RWPE2 (cell line): Measurements from ENCODE around the gene ULK3.

Experiments used
- ATAC-seq: fragments of 200-7000 bp; cut with Tn5 transposase; 3 replicates; pipeline ENCODE4 v1.9.1; 2021; ENCODE audit warnings: low read depth
- DNase-seq: peaks from one replicate; pipeline ENCODE4 v3.0.0-alpha.2; 2020; ENCODE audit warnings: low spot score
- H3K27ac ChIP-seq: fragments of 450-650 bp; 2 replicates; pipeline ENCODE4 v1.5.1; 2017; ENCODE audit warnings: mild to moderate bottlenecking; ENCODE audit not compliant: poor library complexity, severe bottlenecking
- H3K27me3 ChIP-seq: fragments of 250-450 bp; sonication (Bioruptor Pico); 2 replicates; pipeline ENCODE4 v1.5.1; 2021; ENCODE audit warnings: mild to moderate bottlenecking, moderate library complexity; ENCODE audit not compliant: insufficient read depth, poor library complexity, severe bottlenecking
- H3K36me3 ChIP-seq: fragments of 250-450 bp; sonication (Bioruptor Pico); 2 replicates; pipeline ENCODE4 v1.5.1; 2020; ENCODE audit warnings: low read depth, mild to moderate bottlenecking, moderate library complexity
- H3K4me1 ChIP-seq: fragments of 250-450 bp; sonication (Bioruptor Pico); 2 replicates; pipeline ENCODE4 v1.5.1; 2021; ENCODE audit warnings: mild to moderate bottlenecking, moderate library complexity; ENCODE audit not compliant: insufficient read depth, poor library complexity, severe bottlenecking
- H3K4me3 ChIP-seq: fragments of 250-450 bp; sonication (Bioruptor Pico); 2 replicates; pipeline ENCODE4 v1.5.1; 2021; ENCODE audit warnings: mild to moderate bottlenecking, moderate library complexity; ENCODE audit not compliant: severe bottlenecking
- H3K9me3 ChIP-seq: fragments of 250-450 bp; sonication (Bioruptor Pico); 2 replicates; pipeline ENCODE4 v1.5.1; 2021; ENCODE audit warnings: mild to moderate bottlenecking, moderate library complexity; ENCODE audit not compliant: severe bottlenecking
- CTCF ChIP-seq: fragments of 450-650 bp; IDR thresholded peaks from one replicate; pipeline ENCODE4 v1.5.1; 2017; ENCODE audit warnings: mild to moderate bottlenecking, moderate library complexity; ENCODE audit not compliant: poor library complexity, severe bottlenecking

The ULK3 gene

GRCh38 chr15:74825866-74826265, 17.1 kb downstream of the ULK3 start:
- no peaks in the 10 kb centered on the region for H3K36me3 ChIP-seq
- no peak for TF ChIP-seq CTCF
- ATAC-seq (no peak), DNase-seq (no peak)
- no peaks in the 10 kb centered on the region for H3K9me3 ChIP-seq
- H3K27ac ChIP-seq = no peak overlapping the region
- peaks cover 27% of the 10 kb centered on the region for H3K27me3 ChIP-seq
- no peaks in the 10 kb centered on the region for H3K4me1 ChIP-seq
- no peak overlapping the region for H3K4me3 ChIP-seq

GRCh38 chr15:74824976-74825375, 18.0 kb downstream of the ULK3 start:
- ATAC-seq = no peak; the same call in 2 of the 3 replicates
- DNase-seq = no peak
- no peak overlapping the region for H3K27ac ChIP-seq

GRCh38 chr15:74823324-74823723, 19.6 kb downstream of the ULK3 start:
- no peak for TF ChIP-seq CTCF
- Histone ChIP-seq H3K9me3 (no peaks in the 10 kb centered on the region), H3K27ac (no peak overlapping the region), H3K36me3 (no peaks in the 10 kb centered on the region), H3K4me3 (no peak overlapping the region), H3K27me3 (peaks cover 19% of the 10 kb centered on the region), H3K4me1 (peaks cover 8% of the 10 kb centered on the region)
- ATAC-seq = no peak
- no peak for DNase-seq

More at GRCh38 chr15:74824976-74825375, 18.0 kb downstream of the ULK3 start:
- H3K27me3 ChIP-seq = peaks cover 27% of the 10 kb centered on the region
- H3K9me3 ChIP-seq = no peaks in the 10 kb centered on the region
- no peak overlapping the region for H3K4me3 ChIP-seq
- no peaks in the 10 kb centered on the region for H3K4me1 ChIP-seq
- H3K36me3 ChIP-seq = no peaks in the 10 kb centered on the region
- TF ChIP-seq CTCF = no peak

- no peak for ATAC-seq
- Histone ChIP-seq H3K27ac (no peak overlapping the region), H3K4me1 (peaks cover 16% of the 10 kb centered on the region), H3K9me3 (no peaks in the 10 kb centered on the region), H3K36me3 (no peaks in the 10 kb centered on the region), H3K27me3 (peaks cover 8% of the 10 kb centered on the region), H3K4me3 (no peak overlapping the region)
- DNase-seq = no peak
- no peak for TF ChIP-seq CTCF
Measured at GRCh38 chr15:74822233-74822632, 20.7 kb downstream of the ULK3 start.

GRCh38 chr15:74821790-74822158, 21.2 kb downstream of the ULK3 start:
- TF ChIP-seq CTCF = no peak
- Histone ChIP-seq H3K27ac (no peak overlapping the region), H3K4me1 (peaks cover 20% of the 10 kb centered on the region), H3K9me3 (no peaks in the 10 kb centered on the region), H3K36me3 (no peaks in the 10 kb centered on the region), H3K4me3 (no peak overlapping the region), H3K27me3 (peaks cover 3% of the 10 kb centered on the region)
- ATAC-seq (no peak), DNase-seq (no peak)
